ENCODE results near the gene ELOVL4.

- TF ChIP-seq POLR2AphosphoS5 (IDR thresholded peaks at IDR 0.05; ENCODE audit: borderline replicate concordance, low read depth, low read length) (no peak), EZH2 (IDR thresholded peaks at IDR 0.05) (no peak)
These were observed 37.8 kb downstream of the ELOVL4 start for GRCh38 chr6:79909517-79909916.
